HG03025 (cell line): ENCODE measurements around the gene CNDP2.
"Not testable (repeated sequence)": the region's sequence is repeated elsewhere in the genome, so short reads cannot be mapped to it uniquely, and the experiment has no call there.

Experiments used
- ATAC-seq: cut with Tn5 transposase; IDR thresholded peaks from one replicate; pipeline ENCODE4 v1.9.1; 2021; ENCODE audit warnings: mild to moderate bottlenecking, moderate library complexity; ENCODE audit not compliant: unreplicated experiment, low FRiP score

Gene CNDP2

DNA sequence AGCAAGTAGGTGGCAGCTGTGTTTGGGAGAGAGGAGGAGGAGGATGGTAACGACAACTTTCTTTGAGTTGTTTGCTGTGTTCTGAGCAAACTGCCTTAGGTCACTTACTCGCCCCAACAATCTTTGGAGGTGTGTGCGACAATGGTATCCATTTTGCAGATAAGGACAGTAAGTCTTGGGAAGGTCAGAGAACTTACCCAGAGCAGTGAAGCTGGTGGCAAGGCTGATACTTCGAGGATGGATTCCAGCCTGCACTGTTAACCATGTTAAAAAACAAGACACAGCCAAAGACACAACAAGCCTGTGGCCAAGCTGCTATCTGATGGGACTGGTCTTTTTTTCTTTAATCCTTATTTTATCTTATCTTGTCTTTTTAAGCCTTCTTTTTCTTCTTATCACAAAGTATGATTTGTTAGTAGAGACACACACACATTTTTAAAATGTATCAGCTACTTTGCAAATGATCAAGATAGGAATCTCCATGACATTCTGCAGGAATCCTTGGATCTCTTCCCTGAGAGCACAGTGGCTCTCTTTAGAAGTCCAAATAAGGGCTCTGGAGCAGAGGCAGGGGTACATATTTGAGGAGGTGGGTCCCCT, 66.1 kb downstream of the CNDP2 start:
- ATAC-seq = no peak

DNA sequence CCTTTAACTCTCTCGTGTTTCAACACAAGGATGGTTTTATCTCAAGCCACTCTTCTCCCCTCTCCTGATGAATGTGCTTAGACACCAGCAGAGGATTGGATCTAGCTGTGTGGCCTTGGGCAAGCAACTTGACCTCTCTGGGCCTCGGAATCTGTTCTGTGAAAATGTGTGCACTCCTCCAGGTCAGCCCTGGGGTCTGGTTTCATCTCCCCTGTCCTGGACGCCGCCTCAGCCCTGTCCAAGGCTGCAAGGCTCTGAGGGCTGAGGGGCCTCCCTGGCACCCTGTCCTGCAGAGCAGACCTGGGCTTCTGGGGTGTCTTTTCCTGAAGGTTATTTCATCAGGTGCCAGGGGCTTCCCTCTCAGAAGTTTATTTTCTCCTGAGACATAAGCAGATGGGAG, 66.6 kb downstream of the CNDP2 start:
- ATAC-seq = no peak

DNA sequence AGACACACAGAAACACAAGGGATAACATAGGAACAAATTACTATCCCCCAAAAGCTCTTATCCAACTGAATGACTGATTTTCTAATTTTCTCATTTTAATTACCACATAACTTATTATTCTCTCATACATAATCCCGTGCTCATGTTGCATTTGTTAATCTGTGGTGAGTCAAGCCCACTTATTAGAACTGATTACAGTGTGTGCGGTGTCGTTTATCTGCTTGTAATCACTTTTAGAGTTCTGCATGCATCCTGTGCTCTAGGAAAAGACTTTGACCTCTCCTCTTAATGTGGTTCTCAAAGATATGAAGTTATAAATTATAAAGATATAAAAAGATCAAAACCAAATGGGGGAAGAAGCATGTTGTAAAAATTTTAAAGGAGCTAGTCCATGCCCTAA, 67.8 kb downstream of the CNDP2 start:
- no peak for ATAC-seq

- not testable (repeated sequence) for ATAC-seq
Measured at GRCh38 chr18:74565164-74565563, 69.0 kb downstream of the CNDP2 start.

GRCh38 chr18:74565993-74566392, 69.8 kb downstream of the CNDP2 start:
- ATAC-seq = not testable (repeated sequence)

GRCh38 chr18:74567822-74568221, 71.7 kb downstream of the CNDP2 start:
- ATAC-seq = no peak

GRCh38 chr18:74569401-74569800, 73.2 kb downstream of the CNDP2 start:
- no peak for ATAC-seq

- no peak for ATAC-seq
Measured at GRCh38 chr18:74570266-74570665, 74.1 kb downstream of the CNDP2 start.

DNA sequence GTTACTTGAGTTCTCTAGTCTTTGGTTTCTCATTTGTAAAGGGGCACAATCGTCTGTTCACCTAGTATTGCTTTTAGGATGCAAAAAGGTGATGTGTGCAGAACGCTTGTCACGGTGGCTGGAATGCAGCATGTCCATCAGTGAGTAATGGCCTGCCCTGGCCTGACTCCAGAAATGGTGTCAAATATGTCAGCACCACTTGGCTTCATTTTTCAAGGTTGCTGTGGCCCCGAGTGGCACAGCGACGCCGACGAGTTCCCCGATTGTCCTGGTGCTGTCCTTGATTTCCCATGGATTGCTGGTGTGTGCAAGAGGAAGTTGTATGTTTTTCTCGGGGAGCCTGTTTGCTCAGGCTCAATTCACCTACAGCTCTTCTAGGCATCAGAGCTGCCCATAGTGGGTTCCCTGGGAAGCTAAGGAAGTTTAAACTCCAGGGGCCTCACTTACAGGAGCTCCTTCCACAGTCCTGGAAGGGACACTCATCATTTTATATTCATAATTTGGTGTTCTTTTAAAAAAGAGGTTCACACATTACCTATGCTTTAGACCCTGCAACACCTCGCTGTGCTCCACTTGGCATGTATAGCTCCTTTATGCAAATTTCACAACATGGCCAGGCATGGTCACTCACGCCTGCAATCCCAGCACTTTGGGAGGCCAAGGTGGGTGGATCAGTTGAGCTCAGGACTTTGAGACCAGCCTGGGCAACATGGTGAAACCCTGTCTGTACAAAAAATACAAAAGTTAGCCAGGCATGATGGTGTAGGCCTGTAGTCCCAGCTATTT, 75.9 kb downstream of the CNDP2 start:
- no peak for ATAC-seq

DNA sequence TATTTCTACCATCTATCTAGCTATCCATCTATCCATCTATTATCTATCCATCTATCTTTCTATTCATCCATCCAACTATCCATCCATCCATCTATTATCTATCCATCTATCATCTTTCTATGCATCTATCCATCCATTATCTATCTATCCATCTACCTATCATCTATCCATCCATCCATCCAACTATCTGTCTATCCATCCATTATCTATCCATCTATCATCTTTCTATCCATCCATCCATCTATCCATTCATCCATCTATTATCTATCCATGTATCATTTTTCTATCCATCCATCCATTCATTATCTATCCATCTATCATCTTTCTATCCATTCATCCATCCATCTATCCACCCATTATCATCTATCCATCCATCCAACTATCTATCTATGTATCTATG, 76.9 kb downstream of the CNDP2 start:
- ATAC-seq = no peak
